Nucleus accumbens (tissue), 56 donors: ENCODE measurements around the gene TASOR2.

Experiments
- DNase-seq, 56 donors: peaks; one replicate each; lab custom pipeline; 2025; lab: John Stamatoyannopoulos, UW

TASOR2 gene

GRCh38 chr10:5656737-5657579 lies 27.7 kb upstream of the TASOR2 start:
- no peak for DNase-seq

DNA sequence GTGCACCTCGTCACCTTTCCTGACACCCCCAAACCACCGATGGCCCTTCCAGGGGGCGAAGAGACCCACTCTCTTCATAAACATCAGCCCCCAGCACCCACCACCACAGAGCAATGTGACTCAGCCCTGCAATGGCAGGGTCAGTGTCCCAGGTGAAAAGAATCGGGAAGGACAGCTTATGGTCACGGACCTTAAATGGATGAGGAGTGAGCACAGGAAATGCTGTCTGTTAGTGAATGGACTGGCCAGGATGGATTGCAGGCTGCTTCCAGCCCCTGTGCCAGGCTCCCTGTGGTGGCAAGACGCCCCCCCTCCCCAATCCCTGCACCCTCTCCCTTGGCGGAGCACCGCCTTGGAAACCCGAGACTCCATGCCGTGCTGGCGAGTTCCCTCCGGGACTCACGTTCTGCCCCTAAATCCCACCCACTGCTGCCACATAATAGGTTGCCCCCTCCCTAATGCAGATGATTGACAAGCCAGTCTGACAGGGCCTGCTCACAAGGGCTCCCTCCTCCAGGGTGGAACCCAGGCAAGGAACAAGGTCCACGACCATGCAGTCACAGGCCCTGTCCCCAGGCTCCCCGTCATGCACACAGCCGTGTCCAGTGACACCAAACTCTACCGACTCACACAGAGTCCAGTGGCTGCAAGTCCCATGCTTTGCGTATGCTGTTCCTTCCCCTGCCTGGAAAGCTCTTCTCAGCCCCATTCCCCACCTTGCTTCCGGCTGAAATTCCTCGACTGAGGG lies 25.6 kb upstream of the TASOR2 start:
- no peak for DNase-seq

DNA sequence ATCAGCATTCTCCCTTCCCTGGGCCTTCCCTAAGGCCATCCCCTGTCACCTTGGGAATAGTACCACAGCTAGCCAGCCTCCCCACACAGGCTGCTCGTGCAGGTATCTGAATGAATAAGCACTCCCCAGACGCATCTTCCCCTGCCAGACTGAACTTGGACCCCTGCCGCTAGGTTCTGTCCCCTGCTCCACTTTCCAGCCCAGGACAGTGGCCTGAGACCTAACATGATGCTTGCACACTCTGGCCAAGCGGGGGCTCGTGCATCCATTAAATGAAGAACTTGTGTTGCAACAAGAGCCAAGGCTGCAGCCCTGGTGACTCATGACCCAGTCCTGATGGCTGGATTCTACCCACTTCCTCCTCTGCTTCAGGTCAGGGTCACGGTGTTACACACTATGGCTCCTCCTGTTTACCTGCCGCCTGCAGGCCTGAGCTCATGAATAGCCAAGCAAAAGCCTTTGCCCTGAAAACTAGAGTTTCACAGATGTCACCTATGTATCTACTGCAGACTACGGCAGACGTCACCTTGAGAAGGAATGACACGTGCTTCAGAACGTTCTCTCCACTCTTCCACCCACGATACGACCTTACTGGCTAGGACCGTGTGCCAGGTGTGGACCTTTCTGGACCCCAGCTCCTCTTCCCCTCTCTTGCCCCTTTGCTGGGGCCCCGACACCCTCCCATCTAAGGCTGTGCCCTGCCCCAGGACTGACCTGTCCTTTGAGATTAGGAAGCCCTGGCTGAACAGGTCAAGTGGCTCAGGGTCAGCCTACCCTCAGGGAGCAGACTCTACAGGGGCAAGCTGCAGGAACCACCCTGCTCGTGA lies 24.7 kb upstream of the TASOR2 start:
- DNase-seq: peak in 1 of 56 donors; percentile 7

DNA sequence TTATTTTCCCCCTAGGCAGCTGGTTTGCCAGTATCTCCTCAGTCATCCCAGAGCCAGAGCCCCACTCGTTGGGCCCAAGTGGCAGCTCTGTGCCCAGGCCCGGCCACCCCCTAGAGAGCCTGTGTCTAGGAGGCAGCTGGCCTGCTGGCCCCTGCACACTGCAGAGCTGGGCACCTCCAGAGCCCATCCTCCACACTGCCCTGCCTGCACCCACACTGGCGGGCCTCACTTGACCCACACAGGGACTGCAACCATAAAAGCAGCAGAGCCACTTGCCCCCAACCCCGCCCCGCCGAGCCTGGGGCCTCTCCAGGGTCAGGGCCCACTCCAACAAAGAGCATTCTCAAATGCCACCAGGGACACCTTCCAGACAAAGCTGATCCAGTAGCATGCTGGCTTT lies 23.6 kb upstream of the TASOR2 start:
- peak in 1 of 56 donors; percentile 35 for DNase-seq

DNA sequence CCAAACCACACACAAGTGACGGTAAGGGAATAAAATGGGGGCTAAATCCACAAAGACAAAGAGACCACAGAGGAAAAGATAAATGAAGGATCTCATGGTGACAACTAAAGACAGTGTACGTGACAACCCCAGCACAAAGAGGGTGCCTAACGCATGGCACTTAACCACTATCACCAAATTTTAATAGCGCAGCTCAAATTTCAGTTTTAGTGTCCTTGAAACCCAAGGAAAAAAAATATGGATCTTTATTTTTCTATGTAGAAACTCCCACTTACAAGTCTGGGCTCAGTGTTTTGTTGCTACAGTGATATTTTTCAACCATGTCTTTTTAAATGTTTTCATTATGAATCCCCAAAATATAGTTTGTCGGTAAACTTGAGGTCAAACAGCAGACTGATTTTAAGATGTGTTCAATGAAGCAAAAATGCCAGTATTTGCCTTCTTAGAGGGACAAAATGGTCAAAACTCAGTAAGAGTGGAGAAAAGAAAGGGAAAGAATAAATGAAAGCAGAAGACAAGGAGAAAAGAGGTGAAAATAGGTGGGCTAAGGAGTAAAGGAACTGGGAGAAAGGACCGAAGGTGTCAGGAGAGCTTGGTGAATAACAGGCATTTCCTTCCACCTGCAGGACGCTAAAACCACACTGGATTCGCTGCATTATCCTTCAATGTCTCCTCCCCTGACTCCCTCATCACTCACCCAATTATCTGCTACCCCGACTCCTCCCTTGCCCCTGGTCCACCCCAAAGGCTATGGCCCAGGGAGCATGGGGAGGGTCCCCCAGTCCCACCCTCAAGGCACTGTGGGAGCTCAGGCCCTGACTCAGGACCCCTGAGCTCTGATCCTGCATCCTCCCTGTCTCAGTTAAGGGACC lies 21.7 kb upstream of the TASOR2 start:
- no peak for DNase-seq

DNA sequence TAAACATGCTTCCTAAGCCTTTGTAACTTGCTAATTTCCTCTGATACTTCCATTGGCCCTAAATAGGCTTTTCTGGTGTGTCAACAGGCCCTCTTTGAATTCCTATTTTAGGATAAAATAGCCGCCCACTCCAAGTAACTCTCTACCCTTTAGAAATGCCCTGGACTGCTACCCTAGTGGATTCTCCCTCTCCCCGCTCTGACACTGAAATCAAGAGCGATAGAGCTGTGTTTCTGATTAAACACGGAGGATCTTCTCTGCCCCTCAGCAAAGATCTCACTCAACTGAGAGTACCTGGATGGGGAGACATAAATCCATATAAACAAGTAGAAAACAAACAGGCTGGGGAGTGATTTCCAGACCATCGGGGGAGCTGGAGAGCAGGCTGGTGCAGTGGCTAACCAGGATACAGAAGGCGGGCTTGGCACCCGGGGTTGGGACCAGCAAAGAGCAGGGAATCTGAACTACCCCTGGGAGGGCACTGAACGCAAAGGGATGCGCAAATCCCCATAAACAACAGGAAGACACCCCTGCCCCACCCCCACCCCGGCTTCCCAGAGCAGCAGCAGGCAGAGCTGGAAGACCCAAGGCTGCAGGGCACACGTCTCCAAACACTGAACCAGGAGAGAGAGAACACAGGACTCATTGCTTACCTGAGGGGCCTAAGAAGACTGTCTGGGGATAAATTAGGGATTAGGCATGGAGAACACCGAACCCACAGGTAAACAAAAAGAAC lies 20.8 kb upstream of the TASOR2 start:
- no peak for DNase-seq

GRCh38 chr10:5665373-5666007 lies 19.1 kb upstream of the TASOR2 start:
- no peak for DNase-seq

GRCh38 chr10:5666008-5666840 lies 18.4 kb upstream of the TASOR2 start, which contains the start of gene ASB13:
ASB13 (minus strand) TSS chr10:5666595; CDS start chr10:5666551, 44 bp downstream.
- peak in 47 of 56 donors; percentile 8 to 80 (median 46) for DNase-seq

DNA sequence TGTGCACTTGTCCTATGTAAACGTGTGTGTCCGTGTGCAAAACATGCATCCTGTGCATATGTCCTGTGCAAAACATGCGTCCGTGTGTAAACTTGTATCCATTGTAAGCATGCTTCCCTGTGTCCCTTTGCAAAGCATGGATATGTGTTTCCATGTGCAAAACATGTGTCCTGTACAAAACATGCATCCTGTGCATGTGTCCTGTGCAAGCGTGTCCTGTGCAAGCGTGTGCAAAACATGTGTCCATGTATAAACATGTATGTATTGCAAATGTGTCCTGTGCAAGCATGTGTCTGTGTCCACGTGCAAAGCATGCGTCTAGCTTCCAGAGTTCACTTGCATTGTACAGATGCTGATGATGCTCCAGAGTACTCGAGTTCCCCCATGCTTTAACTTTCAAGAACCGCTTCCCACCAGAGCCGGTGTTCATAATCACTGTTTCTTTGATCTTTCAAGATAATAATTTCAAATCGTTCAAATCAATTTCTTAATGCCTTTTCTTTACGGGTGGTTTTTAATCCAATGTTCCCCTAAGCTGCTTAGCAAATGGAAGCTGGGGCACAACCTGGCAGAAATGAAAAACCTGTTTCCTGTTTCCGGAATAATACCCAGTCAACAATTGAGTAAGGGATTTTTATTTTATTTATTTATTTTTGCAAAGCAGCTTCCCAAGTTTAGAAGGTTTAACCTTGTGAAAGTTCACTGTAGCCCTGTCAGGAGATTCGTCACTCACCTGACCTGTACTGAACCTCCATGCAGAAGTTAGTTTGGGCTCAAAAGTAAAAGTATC lies 17.6 kb upstream of the TASOR2 start:
- no peak for DNase-seq

DNA sequence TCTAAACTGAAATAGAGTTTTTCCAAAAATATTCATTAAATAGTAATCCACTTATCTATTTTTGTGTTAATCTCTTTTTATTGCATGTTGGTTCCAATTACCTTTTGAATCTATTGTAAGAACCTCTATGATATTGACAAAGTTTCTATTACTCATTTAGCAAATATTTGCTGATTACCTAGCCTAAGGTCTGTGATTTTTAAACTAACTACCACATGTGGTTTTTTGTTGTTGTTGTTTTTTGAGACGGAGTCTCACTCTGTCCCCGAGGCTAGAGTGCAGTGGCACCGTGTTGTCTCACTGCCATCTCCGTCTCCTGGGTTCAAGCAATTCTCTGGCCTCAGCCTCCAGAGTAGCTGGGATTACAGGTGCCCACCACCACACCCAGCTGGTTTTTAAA lies 16.2 kb upstream of the TASOR2 start:
- DNase-seq: no peak

DNA sequence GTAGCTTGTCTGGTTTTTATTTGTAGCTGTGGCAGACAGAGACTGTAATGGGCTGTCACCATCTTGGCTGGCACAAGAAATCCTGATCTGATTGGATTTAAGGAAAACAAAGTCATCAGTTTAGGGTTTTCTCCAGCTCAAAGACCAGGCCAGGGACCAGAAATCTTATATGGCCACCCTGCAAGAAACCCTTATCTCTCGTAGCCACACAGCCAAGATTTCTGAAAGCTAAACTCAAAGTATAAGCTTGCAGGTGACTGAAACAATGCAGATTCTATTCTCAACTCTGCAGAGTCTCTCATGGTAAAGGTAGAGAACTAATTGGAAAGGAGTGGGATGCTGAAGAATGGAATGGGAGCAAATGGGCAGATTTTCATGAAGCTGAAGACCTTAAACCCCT lies 15.0 kb upstream of the TASOR2 start:
- no peak for DNase-seq

DNA sequence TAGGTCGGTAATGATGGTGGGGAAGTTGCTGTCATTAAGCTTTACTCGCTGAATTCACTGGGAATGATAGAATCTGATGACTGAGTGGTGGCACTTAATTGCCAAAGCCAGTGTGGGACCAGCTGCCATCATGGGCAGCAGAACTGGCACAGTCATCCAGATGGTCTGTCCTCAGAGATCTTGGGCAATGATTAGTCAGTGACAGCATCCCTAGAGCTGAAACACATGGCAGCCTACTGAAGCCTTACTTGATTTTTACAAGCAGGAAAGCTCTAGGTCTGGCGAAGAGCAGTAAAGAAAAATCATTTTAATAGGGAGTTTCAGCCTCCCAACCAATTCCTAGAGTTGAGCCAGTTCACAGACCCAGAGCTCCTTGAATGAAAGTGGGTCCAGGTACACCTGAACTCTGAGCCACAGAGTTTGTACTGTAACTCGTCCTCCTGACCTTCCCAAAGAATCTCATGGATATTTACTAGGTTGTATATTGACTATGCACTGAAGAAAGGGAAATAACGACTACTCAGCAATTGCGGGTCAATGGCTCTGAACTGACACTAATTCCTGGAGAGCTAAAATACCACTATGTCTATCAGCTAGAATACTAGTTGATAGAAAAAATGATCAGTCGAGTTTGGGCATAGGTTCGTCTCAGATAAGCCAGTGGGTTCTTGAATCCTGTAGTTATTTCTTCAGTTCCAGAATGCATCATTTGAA lies 13.8 kb upstream of the TASOR2 start:
- no peak for DNase-seq

- DNase-seq: no peak
These were observed 6.1 kb upstream of the TASOR2 start for GRCh38 chr10:5678397-5679036.

DNA sequence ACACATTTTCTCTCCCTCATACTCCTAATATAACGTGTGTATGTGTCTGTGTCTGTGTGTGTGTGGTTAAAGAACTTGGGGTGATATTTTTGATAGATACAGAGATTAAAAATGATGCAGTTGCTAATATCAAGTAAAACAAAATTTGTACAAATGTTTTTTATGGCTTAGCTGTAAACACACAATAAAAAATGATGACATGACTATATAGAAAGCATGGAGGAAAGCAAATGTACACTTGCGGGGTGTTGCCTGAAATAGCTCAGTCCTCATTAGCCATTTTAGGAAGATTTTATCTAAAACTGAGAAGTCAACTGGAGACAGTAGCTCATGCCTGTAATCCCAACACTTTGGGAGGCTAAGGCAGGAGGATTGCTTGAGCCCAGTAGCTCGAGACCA lies 5.6 kb upstream of the TASOR2 start:
- no peak for DNase-seq

DNA sequence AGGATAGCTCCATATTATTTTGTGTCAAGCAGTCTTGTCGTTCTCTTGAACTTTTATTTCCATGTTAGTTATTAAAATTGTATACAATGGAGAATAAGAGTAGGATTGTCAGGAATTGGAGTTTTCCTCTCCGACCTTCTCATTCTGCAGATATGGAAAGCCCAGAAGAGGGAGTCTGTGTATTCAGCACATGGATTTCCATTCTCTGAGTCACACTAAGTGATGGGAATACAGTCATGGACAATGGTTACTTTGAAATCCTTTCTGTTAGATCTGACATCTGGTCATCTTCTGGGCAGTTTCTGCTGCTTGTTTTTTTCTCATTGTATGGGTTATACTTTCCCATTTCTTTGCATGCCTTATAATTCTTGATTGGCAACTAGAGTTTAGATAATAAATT lies 5.0 kb upstream of the TASOR2 start:
- no peak for DNase-seq

DNA sequence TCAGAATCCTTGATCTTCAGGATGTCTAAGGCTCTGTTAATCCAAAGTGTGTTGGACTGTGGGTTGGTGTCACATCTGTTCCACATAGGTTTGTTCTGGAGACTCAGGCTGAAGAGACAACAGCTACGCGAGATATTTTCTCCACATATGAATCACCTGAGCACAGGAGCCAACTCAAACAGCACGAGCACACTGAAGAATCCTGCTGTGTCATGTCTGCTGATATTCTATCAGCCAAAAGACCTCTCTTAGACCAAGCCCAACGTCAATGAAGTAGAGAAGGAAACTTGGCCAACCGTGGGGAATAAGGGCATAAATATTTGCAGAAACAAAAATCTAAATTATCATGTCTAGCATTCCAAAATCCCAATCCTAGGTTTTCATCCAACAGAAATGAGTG lies 2.7 kb upstream of the TASOR2 start:
- no peak for DNase-seq
